Fibroblast of skin of abdomen (primary cell): ENCODE results near the gene ZNF778.

Experiments used
- DNase-seq: peaks from one replicate; pipeline ENCODE4 v3.0.0-alpha.2; 2013

The ZNF778 gene

GRCh38 chr16:89277641-89278341 is 60.3 kb downstream of the ZNF778 start:
- DNase-seq = no peak

DNA sequence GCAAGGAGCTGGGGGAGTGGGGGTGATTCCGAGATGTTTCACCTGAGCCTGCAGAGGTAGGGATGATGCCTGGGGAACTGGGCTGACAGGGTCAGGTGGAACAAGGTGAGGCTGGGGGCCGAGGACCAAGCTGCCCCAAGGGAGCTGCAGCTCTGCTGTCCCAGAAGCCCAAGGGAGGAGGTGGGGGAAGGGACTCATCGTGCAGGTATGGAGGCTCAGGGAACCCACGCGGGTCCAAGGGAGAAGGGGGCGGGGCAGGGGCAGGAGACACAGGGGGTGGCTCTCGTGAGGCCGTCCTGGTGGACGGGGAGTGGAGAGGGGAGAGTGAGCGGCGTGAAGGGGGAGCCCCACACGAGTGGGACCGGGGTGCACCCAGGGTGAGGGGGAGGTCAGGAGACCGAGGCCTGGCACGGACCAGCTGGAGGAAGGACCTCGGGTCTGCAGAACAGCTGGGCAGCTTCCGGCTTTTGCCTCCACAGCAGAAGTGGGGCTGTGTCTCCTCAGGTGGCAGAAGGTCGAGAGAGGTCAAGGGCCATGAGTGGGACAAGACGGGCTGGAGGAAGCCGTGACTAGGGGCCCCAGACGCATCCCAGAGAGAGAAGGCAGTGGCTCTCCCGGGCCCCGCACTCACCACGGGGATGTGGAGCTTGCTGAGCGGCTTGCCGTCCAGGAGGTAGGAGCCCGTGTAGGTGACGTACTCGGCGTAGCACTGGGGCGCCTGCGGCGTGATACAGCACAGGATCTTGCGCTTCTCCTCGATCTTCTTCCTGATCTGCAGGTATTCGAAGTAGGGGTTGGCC is 61.1 kb downstream of the ZNF778 start:
- no peak for DNase-seq

DNA sequence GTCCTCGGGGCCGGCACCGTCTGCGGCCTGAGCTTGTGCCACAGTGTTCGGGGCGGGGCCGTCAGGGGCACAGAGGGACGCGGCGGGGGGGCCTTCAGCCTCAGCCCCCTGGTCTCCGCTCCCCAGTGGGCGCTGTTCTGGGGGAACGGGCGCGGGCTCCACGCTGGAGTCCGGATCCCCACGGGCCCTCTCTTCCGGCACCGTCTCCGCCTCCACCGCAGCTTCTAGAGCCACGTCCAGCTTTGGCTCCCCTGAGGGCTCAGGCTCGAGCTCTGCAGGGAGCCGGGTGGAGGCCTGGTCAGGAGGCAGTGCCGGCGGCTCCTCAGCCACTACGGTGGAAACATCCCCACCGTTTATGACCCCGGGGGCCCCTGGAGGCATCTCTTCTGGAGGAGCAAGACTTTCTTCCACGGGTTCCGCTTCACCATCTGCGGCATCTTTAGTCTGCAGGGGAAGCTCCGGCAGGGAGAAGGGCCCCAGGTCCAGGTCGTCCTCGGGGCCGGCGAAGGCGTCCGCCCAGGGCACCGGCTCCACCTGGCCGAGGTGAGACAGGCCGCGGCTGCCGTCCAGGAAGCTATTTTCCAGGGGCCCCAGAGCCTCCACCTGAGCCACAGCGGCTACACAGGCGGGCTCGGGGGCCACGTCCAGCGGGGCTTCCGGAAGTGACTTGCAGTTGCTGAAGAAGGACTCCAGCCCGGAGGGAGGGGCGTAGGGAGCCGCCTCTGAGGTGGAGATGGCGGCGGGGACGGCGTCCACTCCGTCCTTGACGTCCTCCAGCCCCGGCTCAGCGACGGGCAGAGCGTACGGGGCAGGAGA is 62.4 kb downstream of the ZNF778 start:
- DNase-seq = no peak

- no peak for DNase-seq
Observed at GRCh38 chr16:89280546-89281188, 63.2 kb downstream of the ZNF778 start.

GRCh38 chr16:89281189-89281577 is 63.7 kb downstream of the ZNF778 start:
- no peak for DNase-seq

GRCh38 chr16:89281829-89282228 is 64.3 kb downstream of the ZNF778 start:
- DNase-seq = no peak

- DNase-seq = no peak
Observed at GRCh38 chr16:89282523-89282922, 65.0 kb downstream of the ZNF778 start.

- no peak for DNase-seq
Observed at GRCh38 chr16:89283449-89283848, 65.9 kb downstream of the ZNF778 start.

DNA sequence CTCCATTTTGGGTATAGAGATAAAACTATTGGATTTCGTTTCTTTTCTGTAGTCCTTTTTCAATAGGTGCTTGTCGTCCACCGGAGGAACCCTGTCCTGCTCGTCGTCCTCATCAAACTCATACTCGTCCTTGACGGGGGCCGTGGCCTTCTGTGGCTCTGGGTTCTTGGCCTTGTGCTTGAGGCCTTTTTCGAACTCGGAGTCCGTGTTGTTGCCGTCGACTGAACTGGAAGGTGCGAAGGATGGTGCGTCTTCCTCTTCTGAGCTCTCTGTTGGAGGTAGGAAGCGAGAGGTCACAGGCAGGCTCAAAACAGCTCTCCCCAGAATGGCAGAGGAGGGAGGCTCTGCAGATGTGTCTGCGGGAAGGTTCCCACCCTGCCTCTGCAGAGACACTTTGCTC is 67.9 kb downstream of the ZNF778 start:
- no peak for DNase-seq

DNA sequence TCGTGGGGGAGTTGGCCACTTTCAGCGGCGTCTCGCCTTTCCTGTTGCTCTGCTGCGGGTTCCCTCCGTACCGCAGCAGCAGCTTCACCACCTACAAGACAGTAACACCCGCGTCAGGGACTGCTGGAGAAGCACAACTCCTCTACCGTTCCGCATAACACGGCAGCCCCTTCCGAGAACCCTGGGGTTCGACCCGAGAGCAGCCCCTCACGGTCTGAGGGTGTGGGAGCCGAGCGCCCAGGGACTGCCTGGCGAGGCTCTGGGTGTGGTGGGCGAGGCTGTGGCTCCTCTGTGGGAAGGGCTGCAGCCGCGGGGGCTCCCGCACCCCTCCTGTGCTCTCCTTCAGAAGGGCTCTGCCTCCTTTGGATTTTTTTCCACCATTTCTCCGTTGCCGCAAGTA is 68.6 kb downstream of the ZNF778 start:
- DNase-seq = no peak
